Tibial nerve (tissue), 4 donors: ENCODE results near the gene TIAM1.

Source experiments
- CTCF ChIP-seq, 5 experiments: fragments of 200-600 bp in 3 of 5; fragments of 450-650 bp in 2 of 5; sonication (generic) in 3 of 5; IDR thresholded peaks; one replicate each; pipeline ENCODE4 v1.5.1; 2016 to 2019; ENCODE audit warnings: antibody characterized with exemption in 5 of 5, mild to moderate bottlenecking in 3 of 5, moderate library complexity in 2 of 5
- EP300 ChIP-seq, 2 donors: sonication (generic); formaldehyde crosslinking; IDR thresholded peaks; one replicate each; pipeline ENCODE4 v1.6.1; 2017; ENCODE audit warnings: antibody characterized with exemption in 2 of 2, mild to moderate bottlenecking in 1 of 2
- POLR2A ChIP-seq, 2 donors: fragments of 450-650 bp; IDR thresholded peaks; one replicate each; pipeline ENCODE4 v1.6.1; 2017; ENCODE audit warnings: antibody characterized with exemption in 2 of 2, mild to moderate bottlenecking in 2 of 2, moderate library complexity in 2 of 2

GRCh38 chr21:31284797-31285397 lies 59.2 kb downstream of the TIAM1 start:
- TF ChIP-seq CTCF (IDR thresholded peaks at IDR 0.05) (no peak), POLR2A (IDR thresholded peaks at IDR 0.05) (no peak), EP300 (IDR thresholded peaks at IDR 0.05) (no peak)
